ENCODE results near the gene HGS.

HGS gene

GRCh38 chr17:81687770-81688541, 4.1 kb downstream of the HGS start:
- DNase-seq: no peak

- no peak for DNase-seq
Measured at GRCh38 chr17:81688616-81689015, 4.8 kb downstream of the HGS start.

GRCh38 chr17:81690066-81690465, 6.3 kb downstream of the HGS start:
- no peak for DNase-seq

GRCh38 chr17:81690549-81690948, 6.7 kb downstream of the HGS start:
- DNase-seq: no peak

GRCh38 chr17:81691196-81691595, 7.4 kb downstream of the HGS start:
- DNase-seq: no peak

- DNase-seq: no peak
Measured at GRCh38 chr17:81691608-81692007, 7.8 kb downstream of the HGS start.

GRCh38 chr17:81693509-81694210, 9.8 kb downstream of the HGS start:
- DNase-seq: no peak

GRCh38 chr17:81694810-81695209, 11.0 kb downstream of the HGS start:
- DNase-seq: no peak

- DNase-seq: no peak
Measured at GRCh38 chr17:81695211-81695610, 11.4 kb downstream of the HGS start.

GRCh38 chr17:81695801-81696200, 12.0 kb downstream of the HGS start:
- no peak for DNase-seq

- no peak for DNase-seq
Measured at GRCh38 chr17:81696218-81696941, 12.6 kb downstream of the HGS start.

GRCh38 chr17:81697261-81698044, 13.6 kb downstream of the HGS start:
- no peak for DNase-seq

GRCh38 chr17:81700353-81701287, 16.8 kb downstream of the HGS start:
- no peak for DNase-seq

GRCh38 chr17:81701288-81702071, 17.7 kb downstream of the HGS start:
- DNase-seq: no peak

- DNase-seq: peak; percentile 61
Measured at GRCh38 chr17:81702934-81703746, 19.3 kb downstream of the HGS start, which contains the start of gene MRPL12. Gene MRPL12, plus strand, starts transcription at chr17:81703367. Its CDS starts 135 bp downstream, at chr17:81703502.

- DNase-seq: no peak
Measured at GRCh38 chr17:81703747-81704654, 20.2 kb downstream of the HGS start.

GRCh38 chr17:81705518-81706231, 21.9 kb downstream of the HGS start:
- DNase-seq: no peak

- no peak for DNase-seq
Measured at GRCh38 chr17:81706232-81706611, 22.4 kb downstream of the HGS start.

Data from NCI-H187 treated with DMSO at 0.1 percent for 48 hours (cell line).